Measurements from ENCODE around the gene DPYSL3. TPM values are rescaled to one million over a fixed set of nuclear protein-coding genes. Genes with fewer than 3 reads are reported as not detected.

The DPYSL3 gene
- polyA plus RNA-seq, 1 donor from 2014 or later: not detected

GRCh38 chr5:147530530-147531389, 20.9 kb upstream of the DPYSL3 start:
- no peaks in the 10 kb centered on the region for H3K27me3 Mint-ChIP-seq
- H3K27ac Mint-ChIP-seq: no peak overlapping the region
- no peak overlapping the region for H3K4me3 Mint-ChIP-seq
- H3K4me1 Mint-ChIP-seq: no peaks in the 10 kb centered on the region
- no peaks in the 10 kb centered on the region for H3K36me3 Mint-ChIP-seq
- peaks cover 0 to 3% (median 1%) of the 10 kb centered on the region in 3 donors for H3K9me3 Mint-ChIP-seq

GRCh38 chr5:147523069-147523468, 13.2 kb upstream of the DPYSL3 start:
- no peak overlapping the region for H3K4me3 Mint-ChIP-seq
- no peaks in the 10 kb centered on the region for H3K27me3 Mint-ChIP-seq
- H3K36me3 Mint-ChIP-seq: no peaks in the 10 kb centered on the region
- peaks cover 0 to 3% (median 0%) of the 10 kb centered on the region in 3 donors for H3K9me3 Mint-ChIP-seq
- no peak overlapping the region for H3K27ac Mint-ChIP-seq
- no peaks in the 10 kb centered on the region for H3K4me1 Mint-ChIP-seq

- Mint-ChIP-seq H3K4me3 (no peak overlapping the region), H3K36me3 (no peaks in the 10 kb centered on the region), H3K27ac (no peak overlapping the region), H3K27me3 (no peaks in the 10 kb centered on the region), H3K4me1 (no peaks in the 10 kb centered on the region), H3K9me3 (no peaks in the 10 kb centered on the region)
Observed at GRCh38 chr5:147522435-147522834, 12.6 kb upstream of the DPYSL3 start.

GRCh38 chr5:147520450-147520849, 10.6 kb upstream of the DPYSL3 start:
- Mint-ChIP-seq H3K9me3 (no peaks in the 10 kb centered on the region), H3K36me3 (no peaks in the 10 kb centered on the region), H3K4me1 (no peaks in the 10 kb centered on the region), H3K27ac (no peak overlapping the region), H3K4me3 (no peak overlapping the region), H3K27me3 (no peaks in the 10 kb centered on the region)

GRCh38 chr5:147519380-147519779, 9.5 kb upstream of the DPYSL3 start:
- H3K27ac Mint-ChIP-seq: no peak overlapping the region
- H3K9me3 Mint-ChIP-seq: no peaks in the 10 kb centered on the region
- no peaks in the 10 kb centered on the region for H3K4me1 Mint-ChIP-seq
- H3K4me3 Mint-ChIP-seq: no peak overlapping the region
- no peaks in the 10 kb centered on the region for H3K36me3 Mint-ChIP-seq
- H3K27me3 Mint-ChIP-seq: no peaks in the 10 kb centered on the region

- Mint-ChIP-seq H3K27me3 (peaks cover 3% of the 10 kb centered on the region), H3K27ac (no peak overlapping the region), H3K36me3 (no peaks in the 10 kb centered on the region), H3K4me3 (no peak overlapping the region), H3K9me3 (no peaks in the 10 kb centered on the region), H3K4me1 (no peaks in the 10 kb centered on the region)
Observed at GRCh38 chr5:147517383-147517782, 7.5 kb upstream of the DPYSL3 start.

- peaks cover 0 to 2% (median 0%) of the 10 kb centered on the region in 3 donors for H3K4me1 Mint-ChIP-seq
Observed at GRCh38 chr5:147515269-147515668, 5.4 kb upstream of the DPYSL3 start.

GRCh38 chr5:147512659-147513379, 3.0 kb upstream of the DPYSL3 start:
- Mint-ChIP-seq H3K9me3 (peaks cover 0 to 6% (median 4%) of the 10 kb centered on the region in 3 donors), H3K36me3 (no peaks in the 10 kb centered on the region), H3K27me3 (peaks cover 16% of the 10 kb centered on the region), H3K4me3 (no peak overlapping the region), H3K27ac (no peak overlapping the region), H3K4me1 (peaks cover 0 to 4% (median 0%) of the 10 kb centered on the region in 3 donors)

More at GRCh38 chr5:147515269-147515668, 5.4 kb upstream of the DPYSL3 start:
- Mint-ChIP-seq H3K36me3 (no peaks in the 10 kb centered on the region), H3K4me3 (no peak overlapping the region), H3K27ac (no peak overlapping the region), H3K27me3 (peaks cover 6% of the 10 kb centered on the region), H3K9me3 (peaks cover 0 to 4% (median under 1%) of the 10 kb centered on the region in 3 donors)

GRCh38 chr5:147510885-147511284, 1.0 kb upstream of the DPYSL3 start:
- Mint-ChIP-seq H3K4me3 (no peak overlapping the region), H3K4me1 (peaks cover 0 to 4% (median 0%) of the 10 kb centered on the region in 3 donors), H3K9me3 (peaks cover 0 to 6% (median 4%) of the 10 kb centered on the region in 3 donors), H3K27ac (no peak overlapping the region), H3K36me3 (no peaks in the 10 kb centered on the region), H3K27me3 (peaks cover 16% of the 10 kb centered on the region)

GRCh38 chr5:147509041-147509709, 693 bp downstream of the DPYSL3 start:
- H3K4me3 Mint-ChIP-seq: no peak overlapping the region
- no peak overlapping the region for H3K27ac Mint-ChIP-seq
- H3K36me3 Mint-ChIP-seq: no peaks in the 10 kb centered on the region
- peaks cover 16% of the 10 kb centered on the region for H3K27me3 Mint-ChIP-seq
- H3K9me3 Mint-ChIP-seq: peaks cover 0 to 6% (median 4%) of the 10 kb centered on the region in 3 donors
- H3K4me1 Mint-ChIP-seq: peaks cover 0 to 4% (median 0%) of the 10 kb centered on the region in 3 donors

- peaks cover 0 to 4% (median 0%) of the 10 kb centered on the region in 3 donors for H3K4me1 Mint-ChIP-seq
- peaks cover 0 to 6% (median 4%) of the 10 kb centered on the region in 3 donors for H3K9me3 Mint-ChIP-seq
- H3K27me3 Mint-ChIP-seq: peaks cover 14% of the 10 kb centered on the region
- H3K27ac Mint-ChIP-seq: no peak overlapping the region
- no peak overlapping the region for H3K4me3 Mint-ChIP-seq
- H3K36me3 Mint-ChIP-seq: no peaks in the 10 kb centered on the region
Observed at GRCh38 chr5:147508711-147509040, 1.2 kb downstream of the DPYSL3 start.

- Mint-ChIP-seq H3K9me3 (peaks cover 0 to 6% (median 4%) of the 10 kb centered on the region in 3 donors), H3K4me1 (peaks cover 0 to 4% (median 0%) of the 10 kb centered on the region in 3 donors), H3K27me3 (peaks cover 13% of the 10 kb centered on the region), H3K36me3 (no peaks in the 10 kb centered on the region), H3K27ac (no peak overlapping the region), H3K4me3 (no peak overlapping the region)
Observed at GRCh38 chr5:147507480-147508126, 2.3 kb downstream of the DPYSL3 start.

- Mint-ChIP-seq H3K27me3 (peaks cover 5% of the 10 kb centered on the region), H3K4me1 (no peaks in the 10 kb centered on the region), H3K27ac (no peak overlapping the region), H3K36me3 (no peaks in the 10 kb centered on the region), H3K9me3 (peaks cover under 1 to 4% (median 4%) of the 10 kb centered on the region in 3 donors), H3K4me3 (no peak overlapping the region)
Observed at GRCh38 chr5:147504535-147504934, 5.3 kb downstream of the DPYSL3 start.

- H3K27ac Mint-ChIP-seq: no peak overlapping the region
- H3K27me3 Mint-ChIP-seq: peaks cover 4% of the 10 kb centered on the region
- H3K4me3 Mint-ChIP-seq: no peak overlapping the region
- no peaks in the 10 kb centered on the region for H3K36me3 Mint-ChIP-seq
- H3K4me1 Mint-ChIP-seq: no peaks in the 10 kb centered on the region
- peaks cover 2 to 7% (median 4%) of the 10 kb centered on the region in 3 donors for H3K9me3 Mint-ChIP-seq
Observed at GRCh38 chr5:147504011-147504410, 5.9 kb downstream of the DPYSL3 start.

Data from IgD-negative memory B cell (primary cell).